ENCODE data around the gene CSNK2A3. TPM values are rescaled to one million over a fixed set of nuclear protein-coding genes. Genes with fewer than 3 reads are reported as not detected.

Gene CSNK2A3
- total RNA-seq, 4 donors from 2014 or later, result 0.64 to 1.5 (median 0.68) TPM; not detected in 1

DNA sequence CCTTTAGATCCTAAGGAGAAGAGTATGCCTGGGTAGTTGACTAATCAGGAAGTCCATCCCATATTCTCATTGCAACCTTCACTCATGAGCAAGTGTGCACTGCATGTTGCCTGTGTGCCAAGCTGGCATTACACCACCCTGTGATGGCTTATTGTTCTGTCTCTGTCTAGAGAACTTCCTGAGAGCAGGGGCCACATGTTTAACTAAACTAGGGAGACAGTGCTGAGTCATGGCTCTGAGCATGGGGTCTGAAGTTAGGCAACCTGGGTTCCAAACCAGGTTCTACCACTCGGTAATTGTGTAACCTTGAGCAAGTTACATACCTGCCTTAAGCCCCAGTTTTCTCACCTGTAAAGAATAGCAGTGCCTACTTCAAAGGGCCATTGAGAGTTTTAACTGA, 39.6 kb downstream of the CSNK2A3 start:
- in situ Hi-C loops (cut with MboI; ENCODE audit: low pct_ligation_motif_present in 1 of 4, low pct_unique_long_range_greater_than_20kb in 1 of 4, low sequenced_read_pairs in 3 of 4), result no loop called here
- no peak overlapping the region for H3K4me3 ChIP-seq
- no peak for DNase-seq
- no peak for TF ChIP-seq EP300 (IDR thresholded peaks at IDR 0.05; ENCODE audit: low read depth)
- TF ChIP-seq, protein P1, sequence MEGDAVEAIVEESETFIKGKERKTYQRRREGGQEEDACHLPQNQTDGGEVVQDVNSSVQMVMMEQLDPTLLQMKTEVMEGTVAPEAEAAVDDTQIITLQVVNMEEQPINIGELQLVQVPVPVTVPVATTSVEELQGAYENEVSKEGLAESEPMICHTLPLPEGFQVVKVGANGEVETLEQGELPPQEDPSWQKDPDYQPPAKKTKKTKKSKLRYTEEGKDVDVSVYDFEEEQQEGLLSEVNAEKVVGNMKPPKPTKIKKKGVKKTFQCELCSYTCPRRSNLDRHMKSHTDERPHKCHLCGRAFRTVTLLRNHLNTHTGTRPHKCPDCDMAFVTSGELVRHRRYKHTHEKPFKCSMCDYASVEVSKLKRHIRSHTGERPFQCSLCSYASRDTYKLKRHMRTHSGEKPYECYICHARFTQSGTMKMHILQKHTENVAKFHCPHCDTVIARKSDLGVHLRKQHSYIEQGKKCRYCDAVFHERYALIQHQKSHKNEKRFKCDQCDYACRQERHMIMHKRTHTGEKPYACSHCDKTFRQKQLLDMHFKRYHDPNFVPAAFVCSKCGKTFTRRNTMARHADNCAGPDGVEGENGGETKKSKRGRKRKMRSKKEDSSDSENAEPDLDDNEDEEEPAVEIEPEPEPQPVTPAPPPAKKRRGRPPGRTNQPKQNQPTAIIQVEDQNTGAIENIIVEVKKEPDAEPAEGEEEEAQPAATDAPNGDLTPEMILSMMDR (IDR thresholded peaks at IDR 0.05), result no peak
- TF ChIP-seq POLR2A (IDR thresholded peaks at IDR 0.05), result no peak
- TF ChIP-seq POLR2AphosphoS5 (IDR thresholded peaks at IDR 0.05), result no peak
- peaks cover 0 to 12% (median 5%) of the 10 kb centered on the region in 4 donors for H3K4me1 ChIP-seq
- intact Hi-C loops (cut with DNase I; ENCODE audit: low total_unique reads), result no loop called here
- H3K27me3 ChIP-seq, result no peaks in the 10 kb centered on the region
- 71% methylated on average over 1 of the region's 1 CpG; no CpG with 5 or more reads in 1 of the 2 donors for WGBS, 2 donors (ENCODE audit: low coverage in 1 of 2)
- H3K27ac ChIP-seq, result no peak overlapping the region
- no peaks in the 10 kb centered on the region for H3K9me3 ChIP-seq
- H3K36me3 ChIP-seq, result no peaks in the 10 kb centered on the region

DNA sequence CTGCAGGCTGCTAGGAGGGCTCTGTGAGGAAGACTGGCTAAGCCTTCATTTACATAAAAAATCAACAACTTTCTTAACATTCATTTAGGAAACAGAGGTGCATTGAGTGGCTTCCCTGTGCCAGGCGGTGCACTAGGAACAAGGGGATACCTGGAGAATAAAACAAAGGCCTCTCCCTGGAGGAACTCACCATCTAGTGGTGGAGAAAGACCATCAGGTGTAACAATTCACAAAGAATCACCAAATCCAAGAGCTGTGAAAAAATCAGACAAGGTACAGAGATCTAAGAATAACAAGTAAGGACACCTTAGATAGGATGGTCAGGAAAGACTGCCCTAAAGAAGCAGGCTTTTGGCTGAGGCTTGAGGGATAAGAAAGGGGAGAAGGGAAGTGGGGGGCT, 40.3 kb downstream of the CSNK2A3 start:
- DNase-seq, result no peak
- TF ChIP-seq POLR2A (IDR thresholded peaks at IDR 0.05), result no peak
- TF ChIP-seq, protein P1 (IDR thresholded peaks at IDR 0.05), result no peak
- no peak for TF ChIP-seq POLR2AphosphoS5 (IDR thresholded peaks at IDR 0.05)
- no peak for TF ChIP-seq EP300 (IDR thresholded peaks at IDR 0.05; ENCODE audit: low read depth)
- Histone ChIP-seq H3K9me3 (no peaks in the 10 kb centered on the region), H3K4me3 (no peak overlapping the region), H3K27me3 (no peaks in the 10 kb centered on the region), H3K36me3 (no peaks in the 10 kb centered on the region), H3K4me1 (peaks cover 0 to 12% (median 5%) of the 10 kb centered on the region in 4 donors), H3K27ac (no peak overlapping the region)
- in situ Hi-C loops (cut with MboI; ENCODE audit: low pct_ligation_motif_present in 1 of 4, low pct_unique_long_range_greater_than_20kb in 1 of 4, low sequenced_read_pairs in 3 of 4), result no loop called here
- WGBS, 2 donors (ENCODE audit: low coverage in 1 of 2), result 94 to 100% methylated on average over 1 of the region's 1 CpG
- intact Hi-C loops (cut with DNase I; ENCODE audit: low total_unique reads), result no loop called here

DNA sequence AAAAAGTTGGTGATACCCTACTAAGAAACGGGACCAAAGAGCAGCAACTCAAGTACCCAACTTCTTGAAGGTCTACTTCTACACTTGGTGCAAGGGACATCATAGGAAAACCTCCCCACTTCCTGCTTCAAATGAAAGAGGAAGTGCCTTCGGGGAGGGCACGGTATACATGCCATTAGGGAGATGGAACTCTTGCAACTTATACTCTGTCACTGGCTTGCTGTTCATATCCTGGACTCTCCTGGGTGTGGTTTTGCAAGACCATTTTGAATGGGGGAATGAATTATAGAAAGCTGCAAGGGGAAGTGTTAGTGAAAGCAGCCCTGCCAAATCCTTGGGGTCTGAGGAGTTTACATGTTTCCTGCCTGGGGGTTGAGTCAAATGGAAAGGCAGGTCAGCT, 41.9 kb downstream of the CSNK2A3 start:
- Histone ChIP-seq H3K36me3 (no peaks in the 10 kb centered on the region), H3K4me1 (peaks cover 0 to 12% (median 5%) of the 10 kb centered on the region in 4 donors), H3K4me3 (no peak overlapping the region), H3K27ac (no peak overlapping the region), H3K9me3 (no peaks in the 10 kb centered on the region), H3K27me3 (no peaks in the 10 kb centered on the region)
- TF ChIP-seq, protein P1 (IDR thresholded peaks at IDR 0.05), result no peak
- TF ChIP-seq EP300 (IDR thresholded peaks at IDR 0.05; ENCODE audit: low read depth) (no peak), POLR2AphosphoS5 (IDR thresholded peaks at IDR 0.05) (no peak), POLR2A (IDR thresholded peaks at IDR 0.05) (no peak)
- 42 to 66% methylated on average over 2 to 3 of the region's 3 CpGs for WGBS, 2 donors (ENCODE audit: low coverage in 1 of 2)
- in situ Hi-C loops (cut with MboI; ENCODE audit: low pct_ligation_motif_present in 1 of 4, low pct_unique_long_range_greater_than_20kb in 1 of 4, low sequenced_read_pairs in 3 of 4), result no loop called here
- no peak for DNase-seq
- intact Hi-C loops (cut with DNase I; ENCODE audit: low total_unique reads), result no loop called here

DNA sequence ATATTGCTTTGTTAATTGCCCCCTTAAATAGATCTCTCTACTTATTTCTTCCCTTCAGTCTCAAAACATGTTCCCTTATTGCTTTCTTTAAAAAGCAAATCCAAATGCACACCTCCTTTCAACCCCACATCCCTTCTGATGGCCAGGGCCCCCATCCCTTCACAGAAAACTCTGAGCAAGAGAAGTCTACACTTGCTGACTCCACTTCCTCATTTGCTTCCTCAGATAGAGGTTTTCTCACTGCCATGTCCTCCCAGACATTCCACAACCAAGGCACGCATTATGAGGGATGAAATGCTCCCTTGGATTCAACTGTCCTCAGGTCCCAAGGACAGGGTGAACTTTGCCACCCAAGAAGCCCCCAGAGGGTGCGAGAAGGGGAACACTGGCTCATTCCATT, 43.1 kb downstream of the CSNK2A3 start:
- in situ Hi-C loops (cut with MboI; ENCODE audit: low pct_ligation_motif_present in 1 of 4, low pct_unique_long_range_greater_than_20kb in 1 of 4, low sequenced_read_pairs in 3 of 4), result no loop called here
- H3K4me3 ChIP-seq, result no peak overlapping the region
- intact Hi-C loops (cut with DNase I; ENCODE audit: low total_unique reads), result no loop called here
- WGBS, 2 donors (ENCODE audit: low coverage in 1 of 2), result 90 to 100% methylated on average over 1 to 2 of the region's 2 CpGs
- no peak for DNase-seq
- no peaks in the 10 kb centered on the region for H3K27me3 ChIP-seq
- no peaks in the 10 kb centered on the region for H3K9me3 ChIP-seq
- TF ChIP-seq POLR2AphosphoS5 (IDR thresholded peaks at IDR 0.05) (no peak), EP300 (IDR thresholded peaks at IDR 0.05; ENCODE audit: low read depth) (no peak)
- H3K27ac ChIP-seq, result no peak overlapping the region
- no peaks in the 10 kb centered on the region for H3K36me3 ChIP-seq
- H3K4me1 ChIP-seq, result peaks cover 0 to 12% (median 5%) of the 10 kb centered on the region in 4 donors

DNA sequence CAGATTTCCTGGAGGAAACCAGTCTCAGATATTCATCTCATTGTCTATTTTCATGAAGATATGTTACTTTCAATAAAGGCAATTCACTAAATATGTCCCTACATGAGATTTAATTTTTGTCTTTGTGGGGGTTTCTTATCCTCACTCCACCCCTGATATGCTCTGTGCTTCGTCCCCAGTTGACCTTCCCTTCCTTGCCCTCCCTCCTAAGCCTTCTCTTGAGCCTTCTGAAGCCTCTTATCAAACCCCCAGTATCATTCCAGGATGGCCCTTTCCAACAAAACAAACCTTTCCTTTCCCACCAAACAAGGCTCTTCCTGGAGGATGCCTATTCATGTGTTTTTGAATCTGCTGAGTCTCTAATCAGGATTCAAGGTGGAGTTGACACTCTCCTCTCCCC, 44.8 kb downstream of the CSNK2A3 start:
- H3K27ac ChIP-seq, result no peak overlapping the region
- intact Hi-C loops (cut with DNase I; ENCODE audit: low total_unique reads), result no loop called here
- WGBS, 2 donors (ENCODE audit: low coverage in 1 of 2), result 52 to 73% methylated on average over 1 of the region's 1 CpG
- no peaks in the 10 kb centered on the region for H3K36me3 ChIP-seq
- H3K4me3 ChIP-seq, result no peak overlapping the region
- no peak for DNase-seq
- TF ChIP-seq, protein P1 (IDR thresholded peaks at IDR 0.05), result no peak
- TF ChIP-seq POLR2A (IDR thresholded peaks at IDR 0.05) (no peak), EP300 (IDR thresholded peaks at IDR 0.05; ENCODE audit: low read depth) (no peak), POLR2AphosphoS5 (IDR thresholded peaks at IDR 0.05) (no peak)
- in situ Hi-C loops (cut with MboI; ENCODE audit: low pct_ligation_motif_present in 1 of 4, low pct_unique_long_range_greater_than_20kb in 1 of 4, low sequenced_read_pairs in 3 of 4), result no loop called here
- no peaks in the 10 kb centered on the region for H3K27me3 ChIP-seq
- no peaks in the 10 kb centered on the region for H3K9me3 ChIP-seq
- H3K4me1 ChIP-seq, result no peaks in the 10 kb centered on the region

Data from transverse colon (tissue), 4 donors.